ENCODE measurements around the gene SLC44A5. TPM values are rescaled to one million over a fixed set of nuclear protein-coding genes. Genes with fewer than 3 reads are reported as not detected.
"Not testable (repeated sequence)": the region's sequence is repeated elsewhere in the genome, so short reads cannot be mapped to it uniquely, and the experiment has no call there.

SLC44A5 gene
- total RNA-seq, 2 donors from 2014 or later = 4.6 to 10.0 TPM

DNA sequence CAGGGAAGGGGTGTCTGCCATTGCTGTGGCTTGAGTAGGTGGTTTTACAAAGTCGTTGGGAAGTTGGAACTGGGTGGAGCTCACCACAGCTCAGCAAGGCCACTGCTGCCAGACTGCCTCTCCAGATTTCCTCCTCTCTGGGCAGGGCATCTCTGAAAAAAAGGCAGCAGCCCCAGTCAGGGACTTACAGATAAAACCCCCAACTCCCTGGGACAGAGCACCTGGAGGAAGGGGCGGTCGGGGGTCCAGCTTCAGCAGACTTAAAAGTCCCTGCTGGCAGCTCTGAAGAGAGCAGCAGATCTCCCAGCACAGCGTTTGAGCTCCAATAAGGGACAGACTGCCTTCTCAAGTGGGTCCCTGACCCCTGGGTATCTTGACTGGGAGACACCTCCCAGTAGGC is 352.6 kb downstream of the SLC44A5 start:
- peaks cover 13% of the 10 kb centered on the region for H3K27me3 Mint-ChIP-seq (ENCODE audit: insufficient read depth)
- no peak for DNase-seq
- Histone ChIP-seq H3K27me3 (ENCODE audit: control insufficient read depth, insufficient read depth, low read length, poor library complexity, severe bottlenecking) (no peaks in the 10 kb centered on the region), H3K4me1 (ENCODE audit: control insufficient read depth, insufficient read depth, low read length) (no peaks in the 10 kb centered on the region), H3K36me3 (ENCODE audit: control insufficient read depth, insufficient read depth, low read length) (no peaks in the 10 kb centered on the region), H3K9ac (ENCODE audit: extremely low read depth, low read length, poor library complexity, severe bottlenecking) (no peak overlapping the region), H3K4me3 (ENCODE audit: low read length) (no peak overlapping the region), H3K27ac (ENCODE audit: low read depth, low read length) (no peak overlapping the region), H3K9me3 (ENCODE audit: control insufficient read depth, low read length) (no peaks in the 10 kb centered on the region)
- WGBS, 2 experiments (ENCODE audit: insufficient coverage in 1 of 2, insufficient read length in 1 of 2) = 80 to 100% methylated on average over 1 to 4 of the region's 4 CpGs
- H3K4me1 Mint-ChIP-seq = no peaks in the 10 kb centered on the region
- TF ChIP-seq, protein P1, sequence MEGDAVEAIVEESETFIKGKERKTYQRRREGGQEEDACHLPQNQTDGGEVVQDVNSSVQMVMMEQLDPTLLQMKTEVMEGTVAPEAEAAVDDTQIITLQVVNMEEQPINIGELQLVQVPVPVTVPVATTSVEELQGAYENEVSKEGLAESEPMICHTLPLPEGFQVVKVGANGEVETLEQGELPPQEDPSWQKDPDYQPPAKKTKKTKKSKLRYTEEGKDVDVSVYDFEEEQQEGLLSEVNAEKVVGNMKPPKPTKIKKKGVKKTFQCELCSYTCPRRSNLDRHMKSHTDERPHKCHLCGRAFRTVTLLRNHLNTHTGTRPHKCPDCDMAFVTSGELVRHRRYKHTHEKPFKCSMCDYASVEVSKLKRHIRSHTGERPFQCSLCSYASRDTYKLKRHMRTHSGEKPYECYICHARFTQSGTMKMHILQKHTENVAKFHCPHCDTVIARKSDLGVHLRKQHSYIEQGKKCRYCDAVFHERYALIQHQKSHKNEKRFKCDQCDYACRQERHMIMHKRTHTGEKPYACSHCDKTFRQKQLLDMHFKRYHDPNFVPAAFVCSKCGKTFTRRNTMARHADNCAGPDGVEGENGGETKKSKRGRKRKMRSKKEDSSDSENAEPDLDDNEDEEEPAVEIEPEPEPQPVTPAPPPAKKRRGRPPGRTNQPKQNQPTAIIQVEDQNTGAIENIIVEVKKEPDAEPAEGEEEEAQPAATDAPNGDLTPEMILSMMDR (conservative IDR thresholded peaks at IDR 0.05) = no peak
- peaks cover 3% of the 10 kb centered on the region for H3K9me3 Mint-ChIP-seq
- H3K27ac Mint-ChIP-seq = no peak overlapping the region
- H3K36me3 Mint-ChIP-seq (ENCODE audit: low read depth) = no peaks in the 10 kb centered on the region
- H3K4me3 Mint-ChIP-seq = no peak overlapping the region

DNA sequence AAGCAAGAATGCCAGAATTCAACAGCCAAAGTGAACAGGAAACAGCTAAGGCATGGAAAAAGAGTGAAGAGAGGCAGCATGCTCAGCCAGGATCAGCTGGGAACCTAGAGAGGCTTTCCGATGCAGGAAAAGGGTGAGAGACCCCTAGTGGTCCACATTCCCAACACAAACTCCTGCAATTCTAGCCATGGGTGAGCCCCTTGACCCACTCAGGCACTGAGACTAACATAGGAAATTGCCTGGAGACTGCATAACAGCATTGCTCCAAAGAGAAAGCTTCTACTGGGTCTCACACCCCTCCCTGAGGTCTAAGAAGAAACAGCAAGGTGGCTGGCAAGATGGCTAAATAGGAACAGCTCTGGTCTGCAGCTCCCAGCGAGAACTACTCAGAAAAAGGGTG is 353.5 kb downstream of the SLC44A5 start:
- no peak overlapping the region for H3K4me3 ChIP-seq (ENCODE audit: low read length)
- Mint-ChIP-seq H3K4me3 (no peak overlapping the region), H3K27me3 (ENCODE audit: insufficient read depth) (peaks cover 13% of the 10 kb centered on the region), H3K36me3 (ENCODE audit: low read depth) (no peaks in the 10 kb centered on the region), H3K9me3 (no peaks in the 10 kb centered on the region), H3K4me1 (no peaks in the 10 kb centered on the region), H3K27ac (no peak overlapping the region)
- H3K27me3 ChIP-seq (ENCODE audit: control insufficient read depth, insufficient read depth, low read length, poor library complexity, severe bottlenecking) = no peaks in the 10 kb centered on the region
- no peak overlapping the region for H3K9ac ChIP-seq (ENCODE audit: extremely low read depth, low read length, poor library complexity, severe bottlenecking)
- H3K4me1 ChIP-seq (ENCODE audit: control insufficient read depth, insufficient read depth, low read length) = no peaks in the 10 kb centered on the region
- WGBS, 2 experiments (ENCODE audit: insufficient coverage in 1 of 2, insufficient read length in 1 of 2) = 70% methylated on average over 2 of the region's 2 CpGs; no CpG with 5 or more reads in 1 of the 2 experiments
- TF ChIP-seq, protein P1 (conservative IDR thresholded peaks at IDR 0.05) = peak; percentile 80
- H3K27ac ChIP-seq (ENCODE audit: low read depth, low read length) = no peak overlapping the region
- DNase-seq = peak; percentile 83
- no peaks in the 10 kb centered on the region for H3K36me3 ChIP-seq (ENCODE audit: control insufficient read depth, insufficient read depth, low read length)
- no peaks in the 10 kb centered on the region for H3K9me3 ChIP-seq (ENCODE audit: control insufficient read depth, low read length)

DNA sequence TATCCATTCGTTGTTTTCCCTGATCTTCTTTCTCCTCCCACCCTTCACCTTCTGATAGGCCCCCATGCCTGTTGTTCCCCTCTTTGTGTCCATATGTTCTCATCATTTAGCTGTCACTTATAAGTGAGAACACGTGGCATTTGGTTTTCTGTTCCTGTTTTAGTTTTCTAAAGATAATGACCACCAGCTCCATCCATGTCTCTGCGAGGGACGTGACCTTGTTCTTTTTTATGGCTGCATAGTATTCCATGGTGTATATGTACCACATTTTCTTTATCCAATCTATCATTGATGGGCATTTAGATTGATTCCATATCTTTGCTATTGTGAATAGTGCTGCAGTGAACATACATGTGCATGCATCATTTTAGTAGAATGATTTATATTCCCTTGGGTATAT is 360.8 kb downstream of the SLC44A5 start:
- not testable (repeated sequence) for H3K4me3 Mint-ChIP-seq; H3K36me3 ChIP-seq (ENCODE audit: control insufficient read depth, insufficient read depth, low read length); H3K27ac Mint-ChIP-seq; H3K9me3 ChIP-seq (ENCODE audit: control insufficient read depth, low read length); H3K4me3 ChIP-seq (ENCODE audit: low read length); H3K9me3 Mint-ChIP-seq; DNase-seq; H3K4me1 ChIP-seq (ENCODE audit: control insufficient read depth, insufficient read depth, low read length); H3K27ac ChIP-seq (ENCODE audit: low read depth, low read length); H3K36me3 Mint-ChIP-seq (ENCODE audit: low read depth); H3K4me1 Mint-ChIP-seq; H3K27me3 ChIP-seq (ENCODE audit: control insufficient read depth, insufficient read depth, low read length, poor library complexity, severe bottlenecking); H3K9ac ChIP-seq (ENCODE audit: extremely low read depth, low read length, poor library complexity, severe bottlenecking)
- H3K27me3 Mint-ChIP-seq (ENCODE audit: insufficient read depth) = peaks cover 10% of the 10 kb centered on the region
- WGBS, 2 experiments (ENCODE audit: insufficient coverage in 1 of 2, insufficient read length in 1 of 2) = 83 to 89% methylated on average over 1 to 4 of the region's 4 CpGs

DNA sequence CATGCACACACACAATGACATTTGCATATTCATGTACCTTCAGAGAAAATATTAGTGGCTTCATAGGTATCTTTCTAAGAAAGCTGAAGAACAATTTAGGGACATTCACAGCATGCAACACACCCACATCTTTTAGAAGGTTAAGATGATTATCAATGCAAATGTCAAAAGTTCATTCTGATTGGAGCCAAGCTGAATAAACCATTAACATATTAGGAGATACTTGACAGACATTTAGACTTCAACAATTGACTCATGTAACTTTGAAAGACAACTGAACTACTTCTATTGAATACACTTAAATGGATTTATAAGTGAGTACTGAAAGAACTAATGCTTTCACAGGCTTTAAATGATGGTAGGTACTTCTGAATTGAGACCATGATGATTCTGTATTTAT is 365.7 kb downstream of the SLC44A5 start:
- peaks cover 3% of the 10 kb centered on the region for H3K36me3 ChIP-seq (ENCODE audit: control insufficient read depth, insufficient read depth, low read length)
- DNase-seq = no peak
- H3K36me3 Mint-ChIP-seq (ENCODE audit: low read depth) = peaks cover 2% of the 10 kb centered on the region
- no peaks in the 10 kb centered on the region for H3K4me1 ChIP-seq (ENCODE audit: control insufficient read depth, insufficient read depth, low read length)
- H3K9me3 ChIP-seq (ENCODE audit: control insufficient read depth, low read length) = peaks cover 2% of the 10 kb centered on the region
- no peak overlapping the region for H3K27ac Mint-ChIP-seq
- H3K27ac ChIP-seq (ENCODE audit: low read depth, low read length) = no peak overlapping the region
- no peaks in the 10 kb centered on the region for H3K9me3 Mint-ChIP-seq
- no peak overlapping the region for H3K4me3 Mint-ChIP-seq
- H3K27me3 ChIP-seq (ENCODE audit: control insufficient read depth, insufficient read depth, low read length, poor library complexity, severe bottlenecking) = peaks cover 7% of the 10 kb centered on the region
- peaks cover 14% of the 10 kb centered on the region for H3K27me3 Mint-ChIP-seq (ENCODE audit: insufficient read depth)
- no peak overlapping the region for H3K9ac ChIP-seq (ENCODE audit: extremely low read depth, low read length, poor library complexity, severe bottlenecking)
- H3K4me1 Mint-ChIP-seq = peaks cover 5% of the 10 kb centered on the region
- no peak overlapping the region for H3K4me3 ChIP-seq (ENCODE audit: low read length)
- TF ChIP-seq, protein P1 (conservative IDR thresholded peaks at IDR 0.05) = no peak
